Neural progenitor cell (in vitro differentiated cells): ENCODE data around the gene SLC5A12.

Experiments
- EZH2 ChIP-seq: fragments of 200-600 bp; sonication (generic); IDR thresholded peaks from 2 replicates; pipeline ENCODE4 v1.6.1; 2017; ENCODE audit warnings: antibody characterized with exemption, mild to moderate bottlenecking, moderate library complexity
- EZH2phosphoT487 ChIP-seq: fragments of 200-600 bp; sonication (generic); IDR thresholded peaks from 2 replicates; pipeline ENCODE4 v1.6.1; 2017; ENCODE audit warnings: antibody characterized with exemption
- TF ChIP-seq, protein P1 (sequence below): fragments of 200-600 bp; sonication (generic); IDR thresholded peaks from 2 replicates; pipeline ENCODE4 v1.5.1; 2017; ENCODE audit warnings: antibody characterized with exemption, mild to moderate bottlenecking

DNA sequence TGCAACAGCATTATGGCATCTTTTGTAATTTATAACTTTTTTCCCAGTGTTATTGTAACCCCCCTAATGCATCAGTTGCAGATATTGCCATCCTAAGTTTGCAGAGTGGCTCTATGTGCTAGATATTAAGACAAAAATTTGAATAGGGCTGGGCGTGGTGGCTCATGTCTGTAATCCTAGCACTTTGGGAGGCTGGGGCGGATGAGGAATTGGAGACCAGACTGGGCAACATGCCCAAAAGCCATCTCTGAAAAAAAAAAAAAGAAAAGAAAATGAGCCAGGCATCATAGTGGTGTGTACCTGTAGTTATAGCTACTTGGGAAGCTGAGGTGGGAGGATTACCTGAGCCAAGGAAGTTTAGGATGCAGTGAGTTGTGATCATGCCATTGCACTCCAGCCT lies 99.7 kb downstream of the SLC5A12 start:
- TF ChIP-seq, protein P1, sequence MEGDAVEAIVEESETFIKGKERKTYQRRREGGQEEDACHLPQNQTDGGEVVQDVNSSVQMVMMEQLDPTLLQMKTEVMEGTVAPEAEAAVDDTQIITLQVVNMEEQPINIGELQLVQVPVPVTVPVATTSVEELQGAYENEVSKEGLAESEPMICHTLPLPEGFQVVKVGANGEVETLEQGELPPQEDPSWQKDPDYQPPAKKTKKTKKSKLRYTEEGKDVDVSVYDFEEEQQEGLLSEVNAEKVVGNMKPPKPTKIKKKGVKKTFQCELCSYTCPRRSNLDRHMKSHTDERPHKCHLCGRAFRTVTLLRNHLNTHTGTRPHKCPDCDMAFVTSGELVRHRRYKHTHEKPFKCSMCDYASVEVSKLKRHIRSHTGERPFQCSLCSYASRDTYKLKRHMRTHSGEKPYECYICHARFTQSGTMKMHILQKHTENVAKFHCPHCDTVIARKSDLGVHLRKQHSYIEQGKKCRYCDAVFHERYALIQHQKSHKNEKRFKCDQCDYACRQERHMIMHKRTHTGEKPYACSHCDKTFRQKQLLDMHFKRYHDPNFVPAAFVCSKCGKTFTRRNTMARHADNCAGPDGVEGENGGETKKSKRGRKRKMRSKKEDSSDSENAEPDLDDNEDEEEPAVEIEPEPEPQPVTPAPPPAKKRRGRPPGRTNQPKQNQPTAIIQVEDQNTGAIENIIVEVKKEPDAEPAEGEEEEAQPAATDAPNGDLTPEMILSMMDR: no peak
- TF ChIP-seq EZH2: no peak
- no peak for TF ChIP-seq EZH2phosphoT487
